HG02884 (cell line): ENCODE measurements around the gene SPESP1.

Experiments
- ATAC-seq: cut with Tn5 transposase; IDR thresholded peaks from one replicate; pipeline ENCODE4 v1.9.1; 2021; ENCODE audit warnings: mild to moderate bottlenecking, moderate library complexity; ENCODE audit not compliant: unreplicated experiment

SPESP1 gene

DNA sequence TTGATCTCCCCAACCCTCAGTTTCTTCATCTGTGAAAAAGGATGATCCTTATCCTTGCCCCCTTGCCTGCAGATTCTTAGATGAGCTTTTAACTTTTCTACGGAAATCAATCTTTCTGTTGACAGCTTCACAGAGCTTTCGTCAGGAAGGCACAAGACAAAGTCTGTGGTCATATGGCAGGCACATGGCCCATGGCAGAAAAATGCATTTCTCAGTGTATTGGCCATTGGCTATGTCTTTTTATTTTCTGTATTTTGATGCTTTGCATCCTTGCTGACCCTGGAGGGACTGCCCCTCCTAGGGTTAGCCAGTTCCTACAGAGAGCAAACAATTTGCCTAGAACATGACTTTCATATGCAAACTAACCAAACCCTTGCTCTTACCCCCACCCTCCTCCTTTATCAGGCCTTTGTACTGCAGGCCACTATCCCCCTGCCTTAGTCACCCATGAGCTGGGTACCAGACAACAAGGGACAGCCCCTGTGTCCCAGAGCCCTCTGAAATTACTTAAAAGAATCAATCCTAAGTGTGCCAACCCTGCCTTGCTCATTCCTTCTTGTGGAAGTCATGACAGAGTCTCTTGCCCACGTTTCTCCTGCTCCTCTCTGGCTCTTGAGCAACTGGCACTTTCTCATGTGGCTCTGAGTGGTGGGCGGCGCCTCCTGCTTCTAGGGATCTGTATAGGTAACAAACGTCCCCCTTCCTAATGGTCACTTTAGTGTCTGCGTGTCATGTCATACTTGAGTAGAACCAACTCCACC lies 60.1 kb downstream of the SPESP1 start:
- ATAC-seq, result no peak

DNA sequence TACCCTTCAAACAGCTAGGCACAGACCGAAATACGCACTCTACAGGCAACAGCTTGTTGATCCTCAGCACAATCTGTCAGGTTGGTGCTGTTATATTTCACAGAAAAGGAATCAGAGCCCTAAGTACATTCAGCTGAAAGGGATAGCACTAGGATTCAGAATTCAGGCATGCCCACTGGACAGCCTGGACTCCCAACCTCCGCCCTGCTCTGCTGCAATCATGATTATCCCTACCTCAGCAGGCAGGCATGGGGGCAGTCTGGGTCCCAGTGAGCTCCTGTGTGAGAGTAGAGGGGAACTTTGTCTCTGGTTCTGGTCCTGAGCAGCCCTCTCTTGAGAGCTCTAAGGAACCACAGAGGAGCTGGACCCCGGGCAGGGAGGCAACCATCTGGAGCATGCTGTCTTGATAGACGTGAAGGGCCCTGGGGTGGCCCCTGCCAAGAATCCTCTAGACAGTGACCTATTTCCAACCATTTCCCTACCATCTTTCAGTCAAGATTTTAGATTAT lies 60.7 kb downstream of the SPESP1 start:
- no peak for ATAC-seq

DNA sequence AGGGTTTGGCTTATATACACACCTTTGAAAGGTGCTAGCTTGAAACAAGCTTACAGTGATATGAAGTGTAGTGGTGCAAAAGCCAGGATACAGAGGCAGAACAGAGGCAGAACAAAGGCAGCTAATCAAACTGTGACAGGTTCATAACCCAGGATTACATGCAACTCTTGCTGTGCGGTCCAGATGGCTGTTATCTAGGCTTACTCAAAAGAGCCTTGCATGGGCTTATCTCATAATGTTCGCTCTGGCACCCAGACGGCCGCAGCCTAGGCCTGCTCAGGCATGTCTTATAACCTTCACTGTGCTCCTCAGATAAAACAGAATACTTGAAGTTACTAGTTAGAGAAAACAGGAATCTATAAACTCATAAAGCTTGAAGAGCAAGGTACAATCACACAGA lies 61.4 kb downstream of the SPESP1 start:
- no peak for ATAC-seq

GRCh38 chr15:68992696-68993095 lies 62.4 kb downstream of the SPESP1 start:
- no peak for ATAC-seq

DNA sequence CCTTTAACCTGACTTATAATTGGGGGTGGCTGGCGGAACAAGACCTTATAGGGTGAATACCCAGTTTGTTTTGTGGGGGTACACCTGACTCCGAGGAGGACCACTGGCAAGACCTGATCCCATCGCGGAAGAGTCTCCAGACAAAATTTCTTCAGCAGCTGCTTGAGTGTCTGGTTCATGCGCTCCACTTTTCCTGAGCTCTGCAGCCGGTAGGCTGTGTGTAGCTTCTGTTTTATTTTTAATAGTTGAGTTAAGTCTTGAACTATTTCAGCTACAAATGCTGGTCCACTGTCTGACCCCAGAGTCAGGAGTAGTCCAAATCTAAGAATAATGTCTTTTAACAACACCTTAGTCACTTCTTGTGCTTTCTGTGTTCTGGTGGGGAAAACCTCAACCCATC lies 63.0 kb downstream of the SPESP1 start:
- no peak for ATAC-seq

GRCh38 chr15:68994149-68994548 lies 63.8 kb downstream of the SPESP1 start:
- ATAC-seq, result no peak

- no peak for ATAC-seq
These were observed 64.8 kb downstream of the SPESP1 start for GRCh38 chr15:68994981-68995761.
